Body of pancreas (tissue), 4 donors: Measurements from ENCODE around the gene ANKRD61.

Source experiments
- CTCF ChIP-seq, 7 experiments: fragments of 450-650 bp in 4 of 7; fragments of 200-600 bp in 3 of 7; sonication (generic) in 3 of 7; IDR thresholded peaks; one replicate each; pipeline ENCODE4 v1.5.1; 2016 to 2019; ENCODE audit warnings: antibody characterized with exemption in 7 of 7
- POLR2A ChIP-seq, 3 donors: fragments of 450-650 bp; IDR thresholded peaks; one replicate each; pipeline ENCODE4 v1.6.1; 2016; ENCODE audit warnings: antibody characterized with exemption in 3 of 3, mild to moderate bottlenecking in 2 of 3

DNA sequence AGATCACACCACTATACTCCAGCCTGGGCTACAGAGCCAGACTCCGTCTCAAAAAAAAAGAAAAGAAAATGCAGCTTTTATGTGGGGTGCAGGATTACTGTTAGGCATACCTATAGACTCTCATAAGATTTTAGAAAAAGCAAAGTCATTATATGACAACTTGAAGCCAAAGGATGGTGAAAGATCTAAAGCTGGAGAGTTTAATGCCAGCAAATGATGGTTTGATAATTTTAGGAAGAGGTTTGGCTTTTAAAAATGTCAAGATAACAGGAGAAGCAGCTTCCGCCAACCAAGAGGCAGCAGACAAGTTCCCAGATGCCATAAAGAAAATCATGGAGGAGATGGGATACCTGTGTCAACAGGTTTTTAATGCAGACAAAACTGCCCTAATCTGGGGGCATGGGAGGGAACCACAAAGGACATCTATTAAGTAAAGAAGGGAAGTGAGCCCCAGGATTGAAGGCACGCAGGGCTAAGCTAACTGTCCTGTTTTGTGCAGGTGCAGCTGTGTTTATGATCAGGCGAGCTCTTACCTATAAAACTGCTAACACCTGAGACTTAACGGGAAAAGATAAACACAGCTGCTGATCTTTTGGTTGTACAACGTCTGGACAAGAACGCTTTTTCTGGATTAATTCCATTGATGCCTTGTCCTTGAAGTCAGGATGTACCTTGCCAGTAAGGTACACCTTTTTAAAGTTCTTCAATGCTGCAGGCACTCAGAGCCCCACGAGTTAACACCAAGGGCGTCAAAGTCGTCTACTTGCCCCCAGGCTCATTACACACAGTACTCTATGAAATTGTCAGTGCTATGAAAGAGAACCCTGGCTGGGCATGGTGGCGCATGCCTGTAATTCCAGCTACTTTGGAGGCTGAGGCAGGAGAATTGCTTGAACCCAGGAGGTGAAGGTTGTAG, 10.5 kb upstream of the ANKRD61 start:
- TF ChIP-seq POLR2A (IDR thresholded peaks at IDR 0.05) (no peak), CTCF (IDR thresholded peaks at IDR 0.05) (no peak)
